ENCODE results near the gene WFDC11.

Gene WFDC11

GRCh38 chr20:45636513-45636912 lies 33.5 kb downstream of the WFDC11 start:
- TF ChIP-seq ZNF174 (tag by site-specific recombination; IDR thresholded peaks at IDR 0.05) (no peak), SP7 (tag by site-specific recombination; IDR thresholded peaks at IDR 0.05) (no peak), ZNF704 (tag by site-specific recombination; IDR thresholded peaks at IDR 0.05) (no peak), AEBP2 (tag by site-specific recombination; IDR thresholded peaks at IDR 0.05; ENCODE audit: borderline replicate concordance) (no peak), ZNF16 (tag by site-specific recombination; IDR thresholded peaks at IDR 0.05; ENCODE audit: low read depth) (no peak), ZNF629 (tag by site-specific recombination; IDR thresholded peaks at IDR 0.05) (no peak), ZNF501 (tag by site-specific recombination; IDR thresholded peaks at IDR 0.05) (no peak), ZNF423 (tag by site-specific recombination; IDR thresholded peaks at IDR 0.05) (no peak), ZBTB48 (tag by site-specific recombination; IDR thresholded peaks at IDR 0.05) (no peak), OVOL3 (tag by site-specific recombination; IDR thresholded peaks at IDR 0.05) (no peak), SCRT1 (tag by site-specific recombination; IDR thresholded peaks at IDR 0.05; ENCODE audit: borderline replicate concordance) (no peak), ZNF555 (tag by site-specific recombination; conservative IDR thresholded peaks at IDR 0.05) (no peak), ZNF510 (tag by site-specific recombination; IDR thresholded peaks at IDR 0.05; ENCODE audit: insufficient replicate concordance) (no peak), ZNF513 (tag by site-specific recombination; IDR thresholded peaks at IDR 0.05) (no peak), HIC1 (tag by site-specific recombination; IDR thresholded peaks at IDR 0.05) (no peak), ZNF18 (tag by site-specific recombination; IDR thresholded peaks at IDR 0.05) (no peak)
- POLR2A ChIA-PET: no interaction called here

GRCh38 chr20:45631184-45631583 lies 38.9 kb downstream of the WFDC11 start, which contains the start of gene WFDC9:
Gene WFDC9 (minus strand): TSS chr20:45631284. CDS start chr20:45610181, 21,103 bp downstream.
- H3K9me3 ChIP-seq (ENCODE audit: control insufficient read depth, insufficient read depth, low read depth, low read length): no peaks in the 10 kb centered on the region
- no peaks in the 10 kb centered on the region for H3K4me1 ChIP-seq (ENCODE audit: control insufficient read depth, insufficient read depth, low read length)
- POLR2A ChIA-PET: no interaction called here
- TF ChIP-seq GLI2 (tag by site-specific recombination; IDR thresholded peaks at IDR 0.05; ENCODE audit: borderline replicate concordance, low read depth): no peak
- TF ChIP-seq ZNF292 (tag by site-specific recombination; IDR thresholded peaks at IDR 0.05; ENCODE audit: borderline replicate concordance, low read depth): no peak
- no peak for TF ChIP-seq ZNF610 (tag by site-specific recombination; IDR thresholded peaks at IDR 0.05; ENCODE audit: borderline replicate concordance)
- no peak for TF ChIP-seq ZNF366 (tag by site-specific recombination; conservative IDR thresholded peaks at IDR 0.05)
- TF ChIP-seq ZSCAN30 (tag by site-specific recombination; IDR thresholded peaks at IDR 0.05): no peak
- no peak for TF ChIP-seq ZNF658 (tag by site-specific recombination; IDR thresholded peaks at IDR 0.05)
- CTCF ChIA-PET: interaction anchor here (0.6 to 1.6 kb wide), 2 partner anchors 10 to 263 kb away, joined by 3 to 5 read pairs; no protein-coding TSS in a partner anchor
- no peaks in the 10 kb centered on the region for H3K36me3 ChIP-seq (ENCODE audit: control insufficient read depth in 2 of 2, insufficient read depth in 1 of 2, low read length in 2 of 2)
- H3K27ac ChIP-seq (ENCODE audit: extremely low read depth, low read depth, low read length): no peak within 1 kb of the TSS
- no peak within 1 kb of the TSS for H3K4me3 ChIP-seq (ENCODE audit: low read depth, low read length)

More at GRCh38 chr20:45636513-45636912, 33.5 kb downstream of the WFDC11 start:
- Histone ChIP-seq H3K4me3 (ENCODE audit: low read depth, low read length) (no peak overlapping the region), H3K4me1 (ENCODE audit: control insufficient read depth, insufficient read depth, low read length) (no peaks in the 10 kb centered on the region), H3K9me3 (ENCODE audit: control insufficient read depth, insufficient read depth, low read depth, low read length) (no peaks in the 10 kb centered on the region), H3K36me3 (ENCODE audit: control insufficient read depth in 2 of 2, insufficient read depth in 1 of 2, low read length in 2 of 2) (no peaks in the 10 kb centered on the region), H3K27ac (ENCODE audit: extremely low read depth, low read depth, low read length) (no peak overlapping the region)
- CTCF ChIA-PET: interaction anchor here (0.5 kb wide), 1 partner anchor 49 kb away, joined by 4 read pairs; no protein-coding TSS in a partner anchor

All from HEK293 (cell line).